GM13976 (cell line): ENCODE results near the gene CSMD2.

Experiments
- DNase-seq: peaks from one replicate; pipeline ENCODE4 v3.0.0; 2012; ENCODE audit warnings: low spot score
- CTCF ChIP-seq: IDR thresholded peaks from 2 replicates; pipeline ENCODE4 v1.5.1; 2012; ENCODE audit warnings: borderline replicate concordance, mild to moderate bottlenecking; ENCODE audit not compliant: insufficient read depth; ENCODE audit errors: extremely low read depth, missing control alignments, control extremely low read depth
- in situ Hi-C: fragments of 300-500 bp; cut with MboI; formaldehyde crosslinking; loops from one replicate; pipeline ENCODE4 v1.12.0; 2022; ENCODE audit warnings: low sequenced_read_pairs, mixed read lengths, inconsistent platforms; ENCODE audit not compliant: unreplicated experiment

Gene CSMD2

GRCh38 chr1:33624261-33624990 is 540.6 kb downstream of the CSMD2 start:
- in situ Hi-C loops = no loop called here
- no peak for DNase-seq
- TF ChIP-seq CTCF = no peak

GRCh38 chr1:33623811-33624210 is 541.2 kb downstream of the CSMD2 start:
- TF ChIP-seq CTCF = no peak
- no peak for DNase-seq
- in situ Hi-C loops = no loop called here

- TF ChIP-seq CTCF = no peak
- in situ Hi-C loops = no loop called here
- DNase-seq = no peak
Observed at GRCh38 chr1:33622757-33623156, 542.3 kb downstream of the CSMD2 start.

GRCh38 chr1:33618636-33619035 is 546.4 kb downstream of the CSMD2 start:
- no peak for TF ChIP-seq CTCF
- no peak for DNase-seq

GRCh38 chr1:33617451-33617850 is 547.6 kb downstream of the CSMD2 start:
- in situ Hi-C loops = loop anchor here (10.0 kb wide), 1 partner anchor 323 kb away; no protein-coding TSS in a partner anchor
- no peak for TF ChIP-seq CTCF

More at GRCh38 chr1:33618636-33619035, 546.4 kb downstream of the CSMD2 start:
- in situ Hi-C loops = loop anchor here (10.0 kb wide), 1 partner anchor 324 kb away; no protein-coding TSS in a partner anchor

GRCh38 chr1:33616780-33617179 is 548.2 kb downstream of the CSMD2 start:
- TF ChIP-seq CTCF = no peak
- DNase-seq = no peak
- in situ Hi-C loops = loop anchor here (10.0 kb wide), 1 partner anchor 322 kb away; no protein-coding TSS in a partner anchor

More at GRCh38 chr1:33617451-33617850, 547.6 kb downstream of the CSMD2 start:
- DNase-seq = no peak

GRCh38 chr1:33615546-33615945 is 549.5 kb downstream of the CSMD2 start:
- no peak for DNase-seq
- in situ Hi-C loops = loop anchor here (10.0 kb wide), 1 partner anchor 321 kb away; no protein-coding TSS in a partner anchor
- TF ChIP-seq CTCF = no peak
